NCI-H2196 (cell line): ENCODE results near the gene RRAD.

ENCODE experiments used
- DNase-seq: peaks from one replicate; lab custom pipeline; 2025; ENCODE audit not compliant: unreplicated experiment; lab: John Stamatoyannopoulos, UW

Gene RRAD

DNA sequence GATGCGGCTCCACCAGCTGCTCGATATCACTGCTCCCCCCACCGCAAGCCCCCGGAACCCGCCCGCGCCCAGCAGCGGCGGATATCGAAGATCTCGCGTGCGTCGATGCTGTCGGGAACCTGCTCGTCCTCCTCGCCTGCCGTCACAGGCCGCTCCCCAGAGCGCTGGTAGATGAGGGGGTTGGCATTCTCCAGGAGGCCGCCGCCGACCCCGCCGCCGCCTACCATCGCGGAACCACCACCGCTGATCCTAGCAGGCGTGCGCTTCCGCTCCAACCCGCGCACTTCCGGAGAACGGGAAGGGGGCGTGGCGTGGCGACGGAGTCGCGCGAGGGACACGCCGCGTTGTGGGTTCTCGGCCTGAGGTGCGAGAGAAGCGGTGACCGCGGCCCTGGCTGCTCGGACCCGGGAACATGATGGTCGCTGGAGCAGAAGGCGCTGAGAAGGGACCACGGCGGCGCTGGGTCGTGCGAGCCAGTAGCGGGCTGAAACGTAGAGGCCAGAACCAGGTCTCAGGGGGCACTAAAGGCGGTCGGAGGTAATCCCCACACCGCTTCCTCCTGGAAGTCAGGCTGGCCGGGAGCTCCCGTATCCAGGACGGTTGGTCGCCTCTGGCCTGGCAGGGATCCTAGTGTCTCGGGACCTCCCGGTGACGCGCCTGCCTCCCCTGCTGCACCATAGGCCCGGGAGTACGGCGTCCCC lies 9.0 kb upstream of the RRAD start, which contains the start of gene CIAO2B:
Gene CIAO2B (minus strand): TSS at position 265 of the 701 bp plus-strand sequence. CDS start 38 bp downstream, at position 227.
- peak; percentile 67 for DNase-seq

DNA sequence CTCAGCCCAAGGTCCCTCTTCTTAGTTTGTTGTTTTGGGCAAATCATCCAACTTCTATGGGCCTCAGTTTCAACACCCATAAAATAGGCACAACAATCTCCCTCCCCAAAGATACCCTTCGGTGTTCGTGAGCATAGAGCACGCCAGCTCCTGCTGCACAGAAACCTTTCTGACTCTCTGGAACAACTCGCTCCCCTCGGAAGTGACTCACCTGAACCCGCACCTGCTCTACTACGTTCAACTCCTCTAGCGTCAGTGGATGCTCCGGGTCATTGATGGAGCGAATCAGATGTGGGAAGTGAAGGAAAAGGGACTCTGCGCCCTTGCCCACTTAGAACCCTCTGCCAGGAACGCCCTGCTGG lies 8.4 kb upstream of the RRAD start:
- DNase-seq, result no peak

- no peak for DNase-seq
Measured at GRCh38 chr16:66932076-66932475, 6.7 kb upstream of the RRAD start.

GRCh38 chr16:66931665-66932064 lies 6.3 kb upstream of the RRAD start:
- no peak for DNase-seq

- DNase-seq, result peak; percentile 63
Measured at GRCh38 chr16:66930189-66930588, 4.9 kb upstream of the RRAD start.

DNA sequence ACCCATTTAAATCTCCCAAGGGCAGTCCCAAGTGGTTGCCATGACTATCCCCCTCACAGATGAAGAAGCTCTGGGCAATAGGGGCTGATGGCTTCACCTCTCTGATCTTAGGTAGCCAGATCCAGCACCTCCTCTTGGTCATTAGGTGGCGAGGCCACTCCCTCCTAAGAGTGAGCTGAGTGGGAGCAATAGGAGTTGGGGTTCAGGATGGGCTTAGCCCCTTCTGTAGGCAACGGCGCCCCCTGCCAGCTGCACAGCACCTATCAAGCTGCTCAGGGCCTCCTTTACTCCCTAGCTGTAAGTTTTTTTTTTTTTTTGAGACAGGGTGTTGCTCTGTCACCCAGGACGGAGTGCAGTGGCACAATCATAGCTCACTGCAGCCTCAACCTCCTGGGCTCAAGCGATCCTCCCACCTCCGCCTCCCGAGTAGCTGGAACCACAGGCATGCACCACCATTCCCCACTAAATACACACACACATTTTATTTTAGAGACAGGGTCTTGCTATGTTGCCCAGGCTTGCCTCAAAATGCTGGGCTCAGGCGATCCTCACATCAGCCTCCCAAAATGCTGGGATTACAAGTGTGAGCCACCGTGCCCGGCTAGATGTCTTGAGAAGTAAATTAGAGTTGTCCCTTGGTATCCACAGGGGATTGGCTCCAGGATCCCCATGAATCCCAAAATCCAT lies 3.5 kb upstream of the RRAD start:
- DNase-seq, result no peak

GRCh38 chr16:66927918-66928649 lies 2.7 kb upstream of the RRAD start:
- DNase-seq, result peak; percentile 35

DNA sequence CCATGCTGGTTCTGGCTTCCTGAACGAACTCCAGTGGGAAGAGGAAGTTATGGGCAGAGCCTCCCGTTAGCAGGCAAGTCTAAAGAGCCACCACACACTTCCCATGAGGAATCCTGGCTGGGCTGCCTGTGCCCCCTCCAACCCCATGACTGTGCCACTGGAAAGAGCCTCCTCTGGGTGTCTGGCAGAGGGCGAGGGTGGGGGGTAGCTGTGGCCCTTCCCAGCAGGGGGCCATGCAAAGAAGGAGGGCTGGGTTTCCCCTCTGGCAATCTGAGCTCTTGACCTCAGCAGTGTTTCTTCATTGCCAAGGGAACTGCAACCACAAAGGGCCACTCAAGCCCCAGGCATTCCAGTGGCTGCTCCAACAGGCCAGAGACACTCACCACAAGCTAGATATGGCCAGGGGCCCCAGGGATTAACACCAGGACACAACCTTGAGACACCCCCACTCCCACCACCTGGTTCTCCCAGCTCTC lies 1.7 kb upstream of the RRAD start:
- DNase-seq, result peak; percentile 54

DNA sequence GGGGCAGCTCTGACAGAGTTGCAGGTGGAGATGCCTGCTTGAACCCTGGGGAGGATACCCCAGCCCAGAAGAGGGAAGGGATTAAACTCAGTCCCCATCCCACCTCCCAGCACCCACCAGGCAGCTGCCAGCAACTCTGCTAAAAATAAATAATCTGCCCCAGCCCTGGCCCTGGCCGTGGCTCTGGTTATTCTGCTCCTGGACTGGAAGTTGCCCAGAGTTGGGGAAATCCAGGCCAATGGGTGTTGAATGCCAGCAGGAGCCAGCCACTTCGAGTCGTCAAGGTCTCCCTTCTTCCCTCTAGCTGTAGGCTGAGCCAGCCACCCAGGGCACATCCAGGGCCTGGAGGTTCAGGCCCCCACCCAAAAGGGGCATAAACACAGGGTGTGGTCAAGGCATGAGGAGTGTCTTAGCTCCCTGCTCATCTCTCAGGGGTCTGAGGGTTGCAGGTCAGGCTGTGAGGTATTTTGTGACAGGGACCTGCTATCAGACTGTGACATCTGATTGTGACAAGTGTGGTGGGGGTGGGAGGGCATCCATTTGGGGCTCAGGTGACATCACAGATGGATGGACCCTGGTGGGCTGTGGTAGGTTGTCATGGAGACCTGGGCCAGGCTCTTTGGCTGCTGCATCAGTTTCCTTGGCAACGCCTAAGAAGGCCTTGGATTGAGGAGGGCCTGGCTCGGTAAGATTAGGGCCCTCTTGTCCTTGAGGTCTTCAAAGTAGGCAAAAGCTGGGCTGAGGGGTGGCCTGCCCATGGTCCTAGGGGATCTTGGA lies 1.0 kb upstream of the RRAD start:
- DNase-seq, result no peak

DNA sequence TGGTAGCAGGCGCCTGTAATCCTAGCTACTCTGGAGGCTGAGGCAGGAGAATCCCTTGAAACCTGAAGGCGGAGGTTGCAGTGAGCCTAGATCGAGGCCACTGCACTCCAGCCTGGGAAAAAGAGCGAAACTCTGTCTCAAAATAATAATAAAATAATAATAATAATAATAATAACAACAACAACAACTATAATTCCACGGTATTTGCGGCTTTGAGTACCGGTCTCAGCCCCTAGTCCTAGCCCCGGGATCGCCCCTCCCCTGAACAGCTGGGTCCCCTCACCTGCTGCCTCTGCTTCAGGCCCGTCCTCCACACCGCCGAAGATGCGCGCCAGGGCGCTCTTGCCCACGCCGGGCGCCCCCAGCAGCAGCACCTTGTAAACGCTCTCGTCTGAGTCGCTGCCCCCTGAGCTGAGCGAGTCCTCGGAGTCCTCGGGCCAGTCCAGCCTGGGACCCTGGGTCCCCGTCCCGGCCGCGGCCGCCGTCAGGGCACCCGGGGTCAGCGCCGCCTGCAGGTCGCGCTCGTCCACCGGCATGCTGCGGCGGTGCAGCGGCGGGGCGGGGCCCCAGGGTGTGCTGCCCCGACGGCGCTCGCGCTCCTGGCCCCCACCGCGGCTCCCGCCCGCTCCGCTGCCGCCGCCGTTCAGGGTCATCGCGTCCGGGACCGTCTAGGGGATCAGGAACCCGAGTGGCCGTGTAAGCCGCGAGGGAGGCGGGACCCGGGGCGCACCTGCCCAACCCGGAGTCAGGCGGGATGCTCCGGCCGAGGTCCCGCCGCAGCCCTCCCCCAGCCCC lies 611 bp downstream of the RRAD start:
- DNase-seq, result no peak

DNA sequence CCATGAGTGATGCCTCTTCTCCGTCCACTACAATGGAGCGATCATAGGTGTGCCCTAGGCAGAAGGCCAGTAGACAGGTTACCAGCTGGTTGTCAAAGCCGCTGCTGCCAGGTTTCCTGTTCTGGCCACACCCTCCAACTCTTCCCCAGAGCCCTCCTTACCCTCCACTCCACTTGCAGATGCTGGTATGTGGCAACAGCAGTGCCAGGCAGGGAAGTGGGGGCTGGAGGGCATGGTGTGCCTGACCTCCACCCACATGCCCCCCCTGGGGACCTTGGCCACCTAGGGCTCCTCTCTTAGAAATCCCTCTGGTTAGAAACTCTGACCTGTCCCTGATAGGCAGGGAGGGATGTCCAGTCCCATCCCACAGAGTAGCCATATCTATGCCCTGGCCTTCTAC lies 1.5 kb downstream of the RRAD start:
- peak; percentile 48 for DNase-seq

- peak; percentile 45 for DNase-seq
Measured at GRCh38 chr16:66923247-66923731, 2.0 kb downstream of the RRAD start.

GRCh38 chr16:66921729-66922450 lies 3.4 kb downstream of the RRAD start:
- DNase-seq, result no peak

- no peak for DNase-seq
Measured at GRCh38 chr16:66920924-66921680, 4.2 kb downstream of the RRAD start.

GRCh38 chr16:66920299-66920590 lies 5.1 kb downstream of the RRAD start:
- DNase-seq, result no peak

DNA sequence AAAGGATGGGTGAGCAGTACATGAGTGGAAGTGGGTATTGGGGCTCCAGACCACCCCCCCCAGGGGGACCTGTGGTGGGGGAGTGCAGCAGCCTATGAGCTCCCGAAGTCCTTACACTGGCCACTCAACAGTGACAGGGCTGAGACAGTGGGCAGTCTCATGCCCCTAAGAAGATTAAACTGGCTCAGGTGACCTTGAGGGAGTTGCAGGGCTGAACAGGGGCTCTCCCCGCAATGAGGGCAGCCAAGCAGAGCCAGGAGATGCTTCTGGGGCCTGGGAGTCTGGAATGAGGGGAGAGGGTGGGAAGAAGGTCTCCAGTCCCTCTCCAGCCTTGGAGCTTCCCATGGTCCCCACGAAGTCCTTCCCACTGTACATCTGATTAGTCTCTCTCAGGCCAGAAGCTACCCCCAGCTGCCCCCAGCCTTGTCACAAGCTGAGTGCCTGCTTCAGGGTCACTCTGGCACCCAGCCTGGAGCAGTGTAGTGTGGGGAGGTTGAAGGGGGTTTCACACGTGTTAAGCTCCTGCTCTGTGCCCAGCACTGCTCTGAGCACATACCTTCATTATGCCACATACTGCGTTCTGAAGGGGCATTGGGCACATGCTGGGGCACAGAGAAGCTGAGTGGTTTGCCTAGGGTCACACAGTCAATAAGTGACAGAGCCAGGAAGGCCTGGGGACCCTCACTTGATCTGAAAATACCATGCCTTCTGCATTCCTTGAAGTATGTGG lies 5.6 kb downstream of the RRAD start:
- DNase-seq, result no peak

GRCh38 chr16:66918803-66919568 lies 6.3 kb downstream of the RRAD start, which contains the start of gene CDH16:
CDH16 (minus strand) TSS chr16:66918885; CDS start chr16:66918065, 820 bp downstream.
- no peak for DNase-seq
